Cerebellar cortex (tissue), 1 donor: Measurements from ENCODE around the gene BDP1.
A peak's percentile ranks its signal among the peaks of the same experiment; 100 is the strongest.
"Not testable (repeated sequence)": the region's sequence is repeated elsewhere in the genome, so short reads cannot be mapped to it uniquely, and the experiment has no call there.

ENCODE experiments used
- DNase-seq: peaks from one replicate; pipeline ENCODE4 v3.0.0-alpha.2; 2015; ENCODE audit warnings: low spot score

BDP1 gene, protein sequence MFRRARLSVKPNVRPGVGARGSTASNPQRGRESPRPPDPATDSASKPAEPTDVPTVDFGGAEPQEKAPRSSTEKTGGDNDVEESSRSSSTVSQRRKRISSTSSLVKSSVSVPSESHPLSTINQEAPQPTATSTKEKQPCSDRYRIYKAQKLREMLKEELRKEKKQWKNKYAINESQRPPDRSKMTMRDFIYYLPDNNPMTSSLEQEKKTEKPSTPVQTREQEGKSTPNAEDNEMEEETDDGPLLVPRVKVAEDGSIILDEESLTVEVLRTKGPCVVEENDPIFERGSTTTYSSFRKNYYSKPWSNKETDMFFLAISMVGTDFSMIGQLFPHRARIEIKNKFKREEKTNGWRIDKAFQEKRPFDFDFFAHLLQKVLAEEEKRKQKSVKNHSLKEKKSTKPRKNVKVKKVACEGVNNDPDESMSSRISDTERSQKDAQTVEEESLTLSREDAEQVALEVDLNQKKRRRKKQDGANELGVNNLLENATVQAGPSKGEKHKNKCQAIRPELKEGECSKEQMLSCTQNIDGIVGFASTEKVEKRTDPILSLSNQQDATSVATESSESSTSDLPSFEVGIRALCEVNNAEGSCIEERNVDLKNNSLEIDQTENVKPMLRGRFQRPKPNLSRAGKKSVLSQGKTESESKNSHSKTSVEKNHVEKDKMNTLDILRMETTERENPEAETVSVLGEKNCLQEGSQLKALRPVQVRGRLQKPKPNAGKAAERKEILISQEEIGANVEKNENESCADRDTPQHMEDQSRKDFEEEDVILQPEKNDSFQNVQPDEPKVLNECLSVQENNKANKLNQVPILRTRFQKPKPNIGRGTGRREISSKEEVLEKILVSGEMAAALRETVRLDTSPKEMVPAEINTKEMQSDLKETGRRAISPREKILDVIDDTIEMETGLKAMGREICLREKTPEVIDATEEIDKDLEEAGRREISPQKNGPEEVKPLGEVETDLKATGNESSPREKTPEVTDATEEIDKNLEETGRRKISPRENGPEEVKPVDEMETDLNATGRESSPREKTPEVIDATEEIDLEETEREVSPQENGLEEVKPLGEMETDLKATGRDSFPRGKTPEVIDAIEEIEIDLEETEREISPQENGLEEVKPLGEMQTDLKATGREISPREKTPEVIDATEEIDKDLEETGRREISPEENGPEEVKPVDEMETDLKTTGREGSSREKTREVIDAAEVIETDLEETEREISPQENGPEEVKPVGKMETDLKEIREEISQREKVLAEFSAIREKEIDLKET (N-terminal part only)

DNA sequence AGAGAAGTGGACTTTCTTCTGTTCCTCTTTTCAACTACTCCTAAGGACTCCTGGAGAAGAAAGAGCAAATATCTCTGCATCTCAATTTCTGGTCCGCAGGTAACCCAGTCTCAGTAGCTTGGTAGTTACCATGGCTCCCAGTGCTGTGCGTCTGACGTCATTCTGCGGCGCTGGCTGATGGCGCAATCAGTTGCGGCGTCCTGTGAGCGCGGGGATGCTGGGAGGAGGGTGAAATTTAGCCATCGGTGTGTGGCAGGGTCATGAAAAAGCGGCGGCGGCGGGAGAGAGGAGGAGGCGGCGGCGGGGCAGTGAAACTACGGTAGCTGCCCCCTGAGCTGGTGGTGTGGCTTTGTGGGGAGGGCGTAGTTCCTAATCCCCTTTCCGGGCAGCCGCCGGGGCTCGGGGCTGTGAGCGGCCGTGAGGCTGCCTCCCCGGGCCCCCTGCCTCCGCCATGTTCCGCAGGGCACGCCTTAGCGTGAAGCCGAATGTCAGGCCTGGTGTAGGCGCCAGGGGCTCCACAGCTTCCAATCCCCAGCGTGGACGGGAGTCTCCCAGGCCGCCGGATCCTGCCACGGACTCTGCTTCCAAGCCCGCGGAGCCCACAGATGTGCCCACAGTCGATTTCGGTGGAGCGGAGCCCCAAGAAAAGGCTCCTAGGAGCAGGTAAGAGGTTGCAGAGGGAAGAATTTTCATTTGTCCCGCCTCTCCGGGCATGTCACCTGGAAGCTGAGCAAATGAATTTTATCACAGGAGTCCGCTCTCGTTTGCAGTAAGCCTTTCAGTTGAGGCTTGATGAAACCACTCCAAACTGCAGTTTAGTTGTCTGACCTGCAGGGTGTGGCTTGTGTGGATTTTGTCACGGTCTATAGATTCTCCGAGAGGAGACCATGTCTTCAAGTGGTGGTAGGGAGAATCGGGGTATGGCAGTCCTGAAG lies at the start of gene BDP1:
Gene BDP1 (plus strand): TSS at position 225 of the 935 bp plus-strand sequence. CDS start 227 bp downstream, at position 452.
- DNase-seq = peak; percentile 97

DNA sequence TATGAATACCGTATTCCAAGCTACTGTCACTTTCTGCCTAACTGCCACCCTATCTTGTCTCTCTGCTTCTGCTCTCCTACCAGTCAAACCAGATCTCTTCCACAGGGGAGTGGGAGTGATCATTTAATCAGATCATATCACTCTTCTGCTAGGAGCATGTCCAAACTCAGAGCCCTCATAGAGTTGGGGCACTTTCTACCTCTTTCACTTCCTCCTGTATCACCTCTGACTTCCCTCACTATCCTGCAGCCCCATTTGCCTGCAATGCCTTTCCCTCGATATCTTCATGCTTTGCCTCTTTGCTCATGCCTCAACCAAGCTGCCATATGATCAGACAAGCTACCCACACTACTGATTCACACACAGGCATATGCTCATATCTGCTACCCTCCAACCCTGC lies 45.4 kb upstream of the BDP1 start:
- not testable (repeated sequence) for DNase-seq

DNA sequence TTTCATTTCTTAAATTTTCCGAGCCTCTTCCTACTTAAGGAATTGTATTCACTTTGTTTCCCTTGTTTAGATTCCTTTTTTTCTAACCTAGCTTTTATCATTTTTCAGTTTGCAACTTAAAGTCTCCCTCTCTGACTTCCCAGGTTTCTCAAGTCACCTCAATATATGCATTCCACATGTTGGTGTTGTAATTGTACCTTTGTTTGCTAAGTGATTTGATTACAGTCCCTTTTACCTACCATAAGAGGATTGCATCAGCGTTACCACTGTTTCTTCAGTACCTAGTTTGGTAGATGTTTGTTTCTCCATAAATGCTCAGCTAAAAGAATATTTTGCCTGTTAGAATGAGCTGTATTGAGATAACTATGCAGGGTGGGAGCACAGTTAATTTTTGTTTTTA lies 39.8 kb upstream of the BDP1 start:
- DNase-seq = not testable (repeated sequence)

DNA sequence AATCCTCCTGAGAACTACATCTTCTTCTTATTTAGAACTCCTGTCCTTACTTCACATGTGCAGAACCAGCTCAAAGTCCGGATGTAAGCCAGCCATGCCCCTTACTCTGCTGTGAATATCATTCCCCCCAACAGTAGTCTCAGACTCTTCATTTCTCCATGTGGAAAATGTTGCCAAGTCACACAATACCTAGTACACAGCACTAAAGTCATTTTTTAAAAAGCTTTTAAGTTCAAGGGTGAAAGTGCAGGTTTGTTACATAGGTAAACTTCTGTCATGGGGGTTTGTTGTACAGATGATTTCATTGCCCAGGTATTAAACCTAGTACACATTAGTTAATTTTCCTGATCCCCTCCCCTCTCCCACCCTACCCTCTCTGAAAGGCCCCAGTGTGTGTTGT lies 37.4 kb upstream of the BDP1 start:
- not testable (repeated sequence) for DNase-seq

DNA sequence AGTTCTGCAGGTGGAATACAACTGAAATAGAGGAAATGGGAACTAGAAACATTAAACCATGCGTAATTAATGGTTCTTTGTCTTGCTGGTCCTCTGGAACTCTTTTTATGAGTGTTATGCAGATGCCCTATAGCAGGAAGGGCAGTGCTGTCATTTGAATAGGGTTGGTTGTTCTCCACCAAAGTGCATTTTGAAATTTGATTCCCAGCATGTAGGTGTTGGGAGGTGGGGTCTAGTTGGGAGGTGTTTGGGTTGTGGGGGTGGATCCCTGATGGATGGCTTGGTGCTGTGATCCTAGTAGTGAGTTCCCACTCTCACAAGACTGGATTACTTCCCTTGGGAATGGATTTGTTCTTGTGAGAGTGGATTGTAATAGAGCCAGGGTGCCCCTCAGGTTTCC lies 34.2 kb upstream of the BDP1 start:
- DNase-seq = not testable (repeated sequence)

DNA sequence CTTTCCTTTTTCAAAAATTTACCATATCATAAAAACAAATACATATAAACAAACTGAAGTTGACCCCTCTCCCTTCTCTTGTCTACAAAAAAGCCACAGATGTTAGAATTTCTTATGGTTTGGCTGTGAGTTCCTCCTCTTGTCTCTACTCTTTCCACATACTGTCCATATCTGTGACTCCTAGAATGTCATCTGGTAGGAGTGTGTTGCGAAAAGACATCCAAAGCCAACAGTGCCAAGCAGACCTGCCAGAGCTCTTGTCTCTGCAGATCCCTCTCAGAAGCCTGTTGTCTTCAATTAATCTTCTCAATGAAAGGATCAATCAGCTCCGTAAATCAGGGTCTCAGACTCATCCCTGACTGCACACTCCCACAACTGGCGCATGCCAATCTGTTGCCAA lies 31.6 kb upstream of the BDP1 start:
- DNase-seq = not testable (repeated sequence)

DNA sequence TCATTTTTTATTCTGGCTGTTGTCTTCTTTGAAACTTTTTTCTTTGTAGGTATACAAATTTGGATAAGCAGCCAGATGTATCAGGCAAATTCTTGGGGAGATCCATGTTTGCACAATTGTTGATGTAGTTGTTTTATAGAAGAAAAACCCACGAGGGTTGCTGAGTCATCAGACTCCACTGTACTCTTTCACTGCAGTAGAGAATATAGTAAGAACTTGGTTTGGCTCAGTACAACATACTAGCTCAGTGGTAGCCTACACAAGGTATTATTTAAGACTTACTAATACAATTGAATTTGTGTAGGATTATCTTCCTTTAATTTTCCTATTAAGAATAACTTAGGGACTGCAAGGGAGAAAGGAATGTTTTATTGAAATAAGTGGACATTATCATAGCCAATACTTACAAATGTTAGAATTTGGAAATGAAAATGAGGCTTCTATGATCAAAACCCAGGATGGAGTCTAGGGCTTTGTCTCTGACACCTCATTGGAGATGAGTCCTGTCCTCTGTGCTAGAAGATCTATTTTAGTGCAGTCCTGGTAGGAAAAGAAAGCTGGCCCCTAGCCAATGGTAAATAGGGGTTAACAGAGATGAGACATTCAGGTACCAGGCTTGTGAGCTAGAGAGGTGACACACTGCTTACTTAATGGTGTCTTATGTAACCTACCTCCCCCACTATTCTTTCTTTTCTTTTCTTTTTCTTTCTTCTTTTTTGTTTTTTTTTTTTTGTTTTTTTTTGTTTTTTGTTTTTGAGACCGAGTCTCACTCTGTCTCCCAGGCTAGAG lies 28.6 kb upstream of the BDP1 start:
- not testable (repeated sequence) for DNase-seq

DNA sequence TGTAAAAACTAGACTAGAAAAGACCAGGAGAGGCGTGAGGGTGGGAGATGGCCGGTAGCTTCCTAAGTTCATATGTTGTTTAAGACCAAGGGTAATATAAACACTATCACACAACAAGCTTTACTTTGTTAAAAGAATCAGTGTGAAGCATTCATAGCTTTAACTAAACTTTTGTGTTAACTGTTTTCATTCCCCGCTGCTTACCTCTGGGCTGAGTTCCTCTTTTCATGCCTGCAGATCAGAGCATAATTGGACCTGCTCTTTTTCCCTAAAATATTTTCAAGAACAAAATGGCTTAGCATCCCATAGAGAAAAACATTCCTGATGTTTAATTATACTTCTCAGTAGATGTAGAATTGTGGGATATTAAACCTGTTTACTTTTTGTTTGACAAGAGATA lies 23.0 kb upstream of the BDP1 start:
- not testable (repeated sequence) for DNase-seq

DNA sequence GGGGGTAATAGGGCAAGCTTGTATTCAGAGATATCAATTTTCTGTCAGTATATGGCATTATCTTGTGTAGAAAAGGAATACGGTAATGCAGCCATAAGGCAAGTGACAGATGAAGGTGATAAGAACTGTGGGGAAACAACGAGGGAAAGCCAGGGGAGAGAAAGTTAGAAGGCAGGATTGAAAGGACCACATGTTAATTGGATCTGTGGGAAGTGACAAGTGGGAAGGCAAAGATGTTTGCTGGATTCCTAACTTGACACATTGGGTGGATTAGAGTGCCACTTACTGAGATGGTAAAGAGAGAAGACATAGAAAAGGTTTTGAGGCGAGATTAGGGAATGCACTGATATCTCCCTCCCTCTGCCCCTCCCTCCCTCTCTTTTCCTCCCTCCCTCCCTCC lies 20.6 kb upstream of the BDP1 start:
- DNase-seq = not testable (repeated sequence)

DNA sequence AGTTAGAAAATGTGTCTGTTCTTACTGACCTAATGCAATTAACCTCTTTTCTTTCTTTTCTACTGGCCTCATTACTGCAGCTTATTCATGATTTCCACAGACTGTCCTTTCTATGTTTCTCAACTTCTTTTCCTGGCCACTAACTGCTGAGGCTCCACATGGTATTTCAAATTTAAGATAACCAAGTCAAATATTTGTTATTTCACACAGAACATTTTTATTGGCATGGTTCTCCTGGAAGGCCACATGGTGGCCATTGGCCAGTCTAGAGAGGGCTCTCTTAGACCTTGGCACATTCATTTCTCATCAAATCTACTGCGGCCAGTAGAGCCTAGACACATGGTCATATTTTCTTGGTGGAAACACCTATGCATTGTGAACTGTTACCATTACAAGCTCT lies 13.9 kb upstream of the BDP1 start:
- not testable (repeated sequence) for DNase-seq

DNA sequence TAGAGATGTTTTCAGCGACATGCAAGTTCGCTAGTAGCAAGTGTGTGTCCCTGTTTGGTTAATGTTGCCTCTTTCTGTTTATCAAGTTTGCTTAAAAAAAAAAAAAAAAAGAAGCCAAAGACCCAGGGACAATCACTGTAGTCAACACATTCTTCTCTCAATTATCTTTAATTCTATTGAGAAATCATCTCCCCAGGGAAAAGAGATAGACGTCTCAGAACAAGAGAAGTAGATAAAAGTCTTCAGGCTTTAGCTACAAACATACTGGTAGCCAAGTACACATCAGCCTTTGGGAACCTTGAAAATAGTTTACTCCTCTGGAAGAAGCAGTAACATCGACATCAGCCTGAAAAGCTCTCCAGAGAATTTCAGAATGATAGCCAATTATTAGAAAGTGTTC lies 11.6 kb upstream of the BDP1 start:
- DNase-seq = not testable (repeated sequence)

DNA sequence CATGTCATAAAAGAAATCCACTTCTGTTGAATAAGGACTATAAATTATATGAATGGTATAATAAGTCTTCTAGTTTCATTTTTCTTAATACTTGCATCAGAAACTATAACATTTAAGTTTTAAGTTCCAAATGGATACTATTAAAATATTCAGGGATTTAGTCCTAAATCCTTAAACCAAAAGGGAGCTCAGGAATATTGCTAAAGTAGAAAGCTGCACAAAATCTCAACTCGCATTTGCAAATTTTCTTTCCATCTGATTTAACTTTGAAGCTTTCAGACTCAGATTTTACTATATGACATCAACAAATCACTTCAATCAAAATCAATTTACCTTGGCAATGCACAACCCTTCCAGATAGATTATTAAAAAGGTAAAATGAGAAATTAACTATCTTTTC lies 10.4 kb upstream of the BDP1 start:
- not testable (repeated sequence) for DNase-seq

DNA sequence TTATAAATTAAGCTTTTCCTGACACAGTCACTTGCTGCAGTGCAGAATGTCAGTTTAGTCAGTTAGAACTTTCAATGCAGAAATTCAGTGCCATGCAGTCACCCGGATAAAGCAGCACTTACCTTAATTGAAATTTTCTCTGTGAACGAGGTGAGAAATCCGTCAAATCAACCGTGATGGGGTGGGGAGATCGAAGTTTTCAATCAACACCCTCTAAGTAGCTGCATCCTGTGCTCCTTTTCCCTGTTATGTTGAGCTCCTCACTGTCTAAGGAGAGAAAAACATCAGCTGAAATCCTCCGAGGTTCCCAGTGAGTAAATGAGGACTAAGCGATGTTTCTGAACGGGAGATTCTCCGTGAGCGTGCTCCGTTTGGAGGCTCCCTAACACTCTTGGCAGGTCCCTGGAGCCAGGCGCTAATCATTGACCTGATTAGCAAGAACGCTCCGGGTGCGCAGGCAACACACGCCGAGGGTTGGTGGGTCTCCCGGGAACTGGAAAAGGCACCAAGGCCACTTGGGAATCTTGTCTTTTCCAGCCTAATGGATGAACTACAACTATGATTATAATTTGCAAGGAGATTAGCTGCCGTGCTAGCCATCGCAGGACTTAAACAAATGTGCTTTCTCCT lies 9.8 kb upstream of the BDP1 start:
- DNase-seq = not testable (repeated sequence)

DNA sequence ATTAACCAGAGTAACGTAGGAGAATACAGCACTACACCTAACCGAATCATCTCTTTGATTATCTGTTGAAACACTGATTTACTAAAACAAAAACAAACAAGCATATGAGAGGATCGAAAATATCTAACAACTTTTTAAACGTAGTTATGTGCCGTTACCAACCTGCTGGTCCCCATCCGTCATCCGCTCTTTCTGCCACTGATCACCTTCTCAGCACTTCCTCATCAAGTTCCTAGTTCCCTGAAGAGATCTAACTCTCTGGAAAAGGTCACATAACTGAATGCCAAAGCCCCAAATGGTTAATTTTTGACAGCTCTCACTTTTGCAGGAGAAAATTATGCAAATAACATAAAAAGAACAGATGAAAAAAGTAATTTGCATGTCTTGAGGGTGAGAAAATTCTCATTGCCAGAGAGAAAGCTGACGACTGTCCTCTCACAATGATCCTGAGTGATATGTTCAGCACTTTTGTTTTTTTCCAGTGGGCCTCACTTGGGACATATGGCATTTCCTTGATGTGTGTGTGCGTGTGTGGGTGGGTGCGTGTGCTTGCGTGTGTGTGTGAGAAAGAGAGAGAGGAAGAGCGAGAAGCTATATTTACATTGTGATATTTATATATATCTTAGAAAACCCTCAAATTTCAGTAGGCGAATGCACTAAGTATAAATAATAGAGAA lies 8.8 kb upstream of the BDP1 start:
- DNase-seq = not testable (repeated sequence)

DNA sequence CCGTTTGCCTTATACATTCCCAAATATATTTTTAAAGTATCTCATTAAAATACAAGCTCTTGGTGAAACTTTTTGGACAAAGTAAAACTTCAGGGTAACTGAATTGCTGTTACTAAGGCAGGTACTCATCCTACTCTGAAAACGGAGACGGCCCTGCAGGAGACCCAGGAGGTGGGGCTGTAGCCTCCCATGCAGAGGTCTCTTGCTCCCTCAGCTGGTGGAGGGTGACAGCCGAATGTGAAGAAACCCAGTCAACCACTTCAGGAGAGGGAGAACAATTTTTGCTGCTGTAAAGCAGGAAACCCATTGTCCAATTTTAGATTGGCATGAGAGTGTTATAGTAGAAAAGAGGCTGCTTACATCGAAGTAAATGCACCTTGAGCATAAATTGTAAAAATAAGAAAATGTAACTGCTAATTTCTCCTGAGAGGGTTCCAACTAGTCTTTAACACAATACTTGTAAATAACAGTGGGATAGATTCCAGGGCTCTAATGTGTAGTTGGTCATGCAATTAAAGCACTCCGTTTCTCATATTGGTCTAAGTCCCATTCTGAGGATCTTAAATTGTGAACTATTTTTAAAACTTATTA lies 8.1 kb upstream of the BDP1 start:
- peak; percentile 53 for DNase-seq

DNA sequence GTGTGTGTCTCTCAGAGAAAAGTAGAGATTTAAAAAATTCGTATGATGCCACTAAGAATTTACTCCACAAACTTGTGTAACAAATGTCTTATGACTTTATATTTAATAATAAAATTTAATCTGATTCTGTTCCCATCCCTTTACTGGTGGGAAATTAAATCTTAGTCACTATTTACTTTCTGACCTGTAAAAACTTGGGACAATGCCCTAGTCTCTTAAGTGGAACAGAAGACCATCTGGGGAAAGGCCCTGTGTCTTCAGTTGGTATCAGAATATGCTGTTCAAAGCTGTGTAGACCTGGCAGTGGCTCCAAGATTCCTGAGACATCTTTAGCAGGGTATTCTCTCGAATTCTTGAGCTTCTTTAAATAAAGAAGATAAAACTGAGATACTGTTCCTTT lies 2.6 kb upstream of the BDP1 start:
- DNase-seq = no peak

DNA sequence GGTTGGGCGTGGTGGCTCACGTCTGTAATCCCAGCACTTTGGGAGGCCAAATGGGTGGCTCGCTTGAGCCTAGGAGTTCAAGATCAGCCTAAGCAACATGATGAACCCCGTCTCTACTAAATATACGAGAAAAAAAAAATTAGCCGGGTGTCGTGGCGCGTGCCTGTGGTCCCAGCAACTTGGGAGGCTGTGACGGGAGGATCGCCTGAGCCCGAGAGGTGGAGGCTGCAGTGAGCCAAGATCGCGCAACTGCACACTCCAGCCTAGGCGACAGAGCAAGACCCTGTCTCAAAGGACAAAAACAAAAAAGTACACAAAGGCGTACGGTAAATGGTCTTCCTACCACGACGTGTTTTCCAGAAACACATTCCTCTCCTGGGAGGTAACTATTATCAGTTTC lies 538 bp upstream of the BDP1 start:
- DNase-seq = no peak

DNA sequence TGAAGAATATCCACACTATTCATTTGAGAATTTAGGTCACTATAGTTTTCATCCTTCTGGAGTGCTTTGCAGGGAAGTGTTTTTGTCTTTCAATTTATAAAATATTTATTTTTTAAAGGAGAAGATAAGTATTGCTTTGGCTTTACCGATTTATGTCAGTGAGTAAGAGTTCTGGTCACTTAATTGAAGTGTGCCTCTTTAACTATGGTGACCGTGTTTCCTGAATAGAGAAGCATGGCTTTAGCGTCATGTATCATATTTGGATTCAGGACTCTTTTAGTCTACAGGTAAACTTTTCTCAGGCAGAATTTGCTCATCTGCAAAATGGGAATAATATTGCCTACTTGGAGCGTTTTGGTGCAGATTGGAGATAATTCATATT lies 902 bp downstream of the BDP1 start:
- DNase-seq = peak; percentile 7

DNA sequence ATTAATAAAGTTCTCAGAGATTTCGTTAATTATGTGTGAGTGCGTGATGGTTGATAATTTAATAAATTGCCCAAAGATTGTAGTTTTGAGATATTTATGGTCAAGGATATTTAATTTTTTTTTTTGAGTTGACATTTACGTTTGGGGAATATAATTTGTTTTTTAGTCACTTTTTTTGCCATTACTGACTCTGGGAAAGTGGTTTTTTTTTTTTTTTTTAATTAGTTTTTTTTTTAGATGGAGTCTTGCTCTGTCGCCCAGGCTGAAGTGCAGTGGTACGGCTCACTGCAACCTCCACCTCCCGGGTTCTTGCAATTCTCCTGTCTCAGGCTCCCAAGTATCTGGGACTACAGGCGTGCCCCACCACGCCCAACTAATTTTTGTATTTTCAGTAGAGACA lies 1.7 kb downstream of the BDP1 start:
- no peak for DNase-seq
